ENCODE results near the gene TIMM21.

TIMM21 gene

GRCh38 chr18:74186661-74187060, 38.3 kb downstream of the TIMM21 start:
- no peak overlapping the region for H3K4me3 ChIP-seq (ENCODE audit: low read depth, low read length)

GRCh38 chr18:74190086-74190485, 41.8 kb downstream of the TIMM21 start:
- no peak overlapping the region for H3K4me3 ChIP-seq (ENCODE audit: low read depth, low read length)

- no peak overlapping the region for H3K4me3 ChIP-seq (ENCODE audit: low read depth, low read length)
Observed at GRCh38 chr18:74191577-74191976, 43.3 kb downstream of the TIMM21 start.

- no peak overlapping the region for H3K4me3 ChIP-seq (ENCODE audit: low read depth, low read length)
Observed at GRCh38 chr18:74194691-74195090, 46.4 kb downstream of the TIMM21 start.

- H3K4me3 ChIP-seq (ENCODE audit: low read depth, low read length) = no peak overlapping the region
Observed at GRCh38 chr18:74196220-74197119, 48.1 kb downstream of the TIMM21 start.

GRCh38 chr18:74197705-74198341, 49.5 kb downstream of the TIMM21 start:
- no peak overlapping the region for H3K4me3 ChIP-seq (ENCODE audit: low read depth, low read length)

GRCh38 chr18:74198453-74198852, 50.1 kb downstream of the TIMM21 start:
- no peak overlapping the region for H3K4me3 ChIP-seq (ENCODE audit: low read depth, low read length)

GRCh38 chr18:74200780-74201179, 52.5 kb downstream of the TIMM21 start:
- H3K4me3 ChIP-seq (ENCODE audit: low read depth, low read length) = no peak overlapping the region

- H3K4me3 ChIP-seq (ENCODE audit: low read depth, low read length) = no peak overlapping the region
Observed at GRCh38 chr18:74203811-74204210, 55.5 kb downstream of the TIMM21 start.

GRCh38 chr18:74204526-74205152, 56.3 kb downstream of the TIMM21 start:
- no peak overlapping the region for H3K4me3 ChIP-seq (ENCODE audit: low read depth, low read length)

Data from iPS-11a (cell line).